Glutamatergic neuron (in vitro differentiated cells): ENCODE measurements around the gene RNASET2. TPM values are rescaled to one million over a fixed set of nuclear protein-coding genes. Genes with fewer than 3 reads are reported as not detected.

ENCODE experiments used
- DNase-seq: peaks from one replicate; pipeline ENCODE4 v3.0.0; 2022
- H3K27ac Mint-ChIP-seq: one replicate; pipeline ENCODE4 v1.8.0; 2020; ENCODE audit warnings: mild to moderate bottlenecking, mixed read lengths, inconsistent platforms; ENCODE audit not compliant: unreplicated experiment
- H3K27me3 Mint-ChIP-seq: one replicate; pipeline ENCODE4 v1.8.0; 2020; ENCODE audit warnings: mild to moderate bottlenecking, moderate library complexity, mixed read lengths, inconsistent platforms; ENCODE audit not compliant: unreplicated experiment
- H3K36me3 Mint-ChIP-seq: one replicate; pipeline ENCODE4 v1.8.0; 2020; ENCODE audit warnings: mild to moderate bottlenecking, mixed read lengths, inconsistent platforms; ENCODE audit not compliant: unreplicated experiment
- H3K4me1 Mint-ChIP-seq: one replicate; pipeline ENCODE4 v1.8.0; 2020; ENCODE audit warnings: mild to moderate bottlenecking, low read depth, mixed read lengths, inconsistent platforms; ENCODE audit not compliant: unreplicated experiment
- H3K4me3 Mint-ChIP-seq: one replicate; pipeline ENCODE4 v1.8.0; 2020; ENCODE audit warnings: mild to moderate bottlenecking, mixed read lengths, inconsistent platforms; ENCODE audit not compliant: unreplicated experiment
- H3K9me3 Mint-ChIP-seq: one replicate; pipeline ENCODE4 v1.8.0; 2020; ENCODE audit warnings: mild to moderate bottlenecking, moderate library complexity, mixed read lengths, inconsistent platforms; ENCODE audit not compliant: unreplicated experiment
- CTCF ChIP-seq: fragments of 200-600 bp; sonication (generic); IDR thresholded peaks from one replicate; pipeline ENCODE4 v1.5.0; 2021; ENCODE audit not compliant: partially characterized antibody, unreplicated experiment
- total RNA-seq: library from RNA; stranded (reverse); fragmentation: NEBNext Ultra II Directional; extraction: Animal tissue kit (Norgen Biotek cat#: 25700); gene quantifications from one replicate; pipeline ENCODE4 v1.2.1, GENCODE V29; 2021; ENCODE audit not compliant: unreplicated experiment

Gene RNASET2
- total RNA-seq, 1 donor from 2014 or later, result 2.2 TPM

GRCh38 chr6:166926748-166927147 lies 29.6 kb downstream of the RNASET2 start:
- Mint-ChIP-seq H3K4me1 (peaks cover 12% of the 10 kb centered on the region), H3K9me3 (no peaks in the 10 kb centered on the region), H3K4me3 (no peak overlapping the region), H3K27me3 (peaks cover 2% of the 10 kb centered on the region), H3K27ac (no peak overlapping the region), H3K36me3 (no peaks in the 10 kb centered on the region)
- DNase-seq, result no peak
- TF ChIP-seq CTCF, result no peak

DNA sequence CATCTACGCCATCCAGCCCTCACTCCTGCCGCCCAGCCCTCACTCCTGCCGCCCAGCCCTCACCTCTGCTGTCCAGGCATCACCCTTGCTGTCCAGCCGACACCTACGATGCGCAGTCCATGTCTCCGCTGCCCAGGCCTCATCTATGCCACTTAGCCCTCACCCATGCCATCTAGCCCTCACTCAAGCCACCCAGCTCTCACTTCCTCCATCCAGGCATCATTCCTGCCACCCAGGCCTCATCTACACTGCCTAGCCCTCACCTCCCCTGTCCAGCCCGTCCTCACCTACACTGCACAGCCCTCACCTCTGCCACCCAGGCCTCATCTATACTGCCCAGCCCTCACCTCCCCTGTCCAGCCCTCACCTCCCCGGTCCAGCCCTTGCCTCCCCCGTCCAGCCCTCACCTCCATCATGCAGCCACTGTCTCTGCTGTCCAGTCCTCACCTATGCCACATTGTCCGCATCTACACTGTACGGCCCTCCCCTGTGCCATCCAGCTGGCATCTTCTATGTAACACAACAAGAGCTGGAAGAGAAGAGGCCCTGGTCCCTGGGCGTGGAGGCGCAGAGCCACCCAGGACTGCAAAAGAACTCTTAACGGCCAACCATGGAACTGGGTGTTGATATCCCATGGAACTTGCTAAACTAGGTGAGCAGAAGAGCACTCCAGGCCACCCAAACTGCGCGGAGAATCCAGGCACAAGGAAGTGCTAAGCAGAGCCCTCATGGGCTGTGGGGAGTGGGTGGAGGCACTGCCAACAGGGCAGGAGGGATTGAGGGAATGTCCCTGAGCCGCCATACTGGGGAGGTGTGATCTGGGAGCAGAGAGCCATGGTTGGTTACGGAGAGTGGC lies 31.0 kb downstream of the RNASET2 start:
- DNase-seq, result no peak
- Mint-ChIP-seq H3K36me3 (no peaks in the 10 kb centered on the region), H3K4me3 (no peak overlapping the region), H3K27ac (no peak overlapping the region), H3K27me3 (no peaks in the 10 kb centered on the region), H3K4me1 (peaks cover 12% of the 10 kb centered on the region), H3K9me3 (no peaks in the 10 kb centered on the region)
- no peak for TF ChIP-seq CTCF

DNA sequence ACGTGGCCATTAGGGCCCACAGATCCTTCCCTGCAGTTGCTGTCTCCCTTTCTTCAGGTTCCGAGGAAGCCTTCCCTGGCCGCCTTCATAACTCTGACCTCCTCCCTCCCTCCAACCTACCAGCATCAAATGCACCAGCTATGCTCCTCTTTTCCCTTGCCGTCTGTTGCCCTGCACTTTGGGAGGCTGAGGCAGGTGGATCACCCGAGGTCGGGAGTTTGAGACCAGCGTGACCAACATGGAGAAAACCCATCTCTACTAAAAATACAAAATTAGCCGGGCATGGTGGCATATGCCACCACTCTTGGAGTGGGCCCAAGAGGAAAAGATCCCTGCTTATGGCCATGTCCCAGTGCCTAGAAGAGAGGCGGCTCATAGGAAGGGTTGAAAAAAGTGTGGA lies 31.8 kb downstream of the RNASET2 start:
- Mint-ChIP-seq H3K27ac (no peak overlapping the region), H3K9me3 (no peaks in the 10 kb centered on the region), H3K4me3 (no peak overlapping the region), H3K27me3 (no peaks in the 10 kb centered on the region), H3K36me3 (no peaks in the 10 kb centered on the region), H3K4me1 (peaks cover 12% of the 10 kb centered on the region)
- DNase-seq, result no peak
- no peak for TF ChIP-seq CTCF

DNA sequence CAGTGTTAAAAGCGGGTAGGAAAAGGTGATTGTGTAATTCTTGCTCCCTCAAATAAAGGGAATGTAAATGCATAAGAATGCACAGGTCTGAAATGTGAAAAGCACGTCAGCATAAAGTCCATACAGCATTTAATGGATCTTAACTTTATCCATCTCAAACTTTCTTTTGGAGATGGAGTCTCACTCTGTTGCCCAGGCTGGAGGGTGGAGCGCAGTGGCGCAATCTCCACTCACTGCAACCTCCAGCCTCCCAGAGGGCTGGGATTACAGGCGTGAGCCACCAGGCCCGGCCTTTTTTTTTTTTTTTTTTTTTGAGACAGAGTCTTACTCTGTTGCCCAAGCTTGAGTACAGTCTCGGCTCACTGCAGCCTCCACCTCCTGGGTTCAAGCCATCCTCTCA lies 33.4 kb downstream of the RNASET2 start:
- no peak overlapping the region for H3K27ac Mint-ChIP-seq
- no peak overlapping the region for H3K4me3 Mint-ChIP-seq
- H3K36me3 Mint-ChIP-seq, result no peaks in the 10 kb centered on the region
- peaks cover 3% of the 10 kb centered on the region for H3K9me3 Mint-ChIP-seq
- no peaks in the 10 kb centered on the region for H3K27me3 Mint-ChIP-seq
- TF ChIP-seq CTCF, result no peak
- peaks cover 8% of the 10 kb centered on the region for H3K4me1 Mint-ChIP-seq
- DNase-seq, result no peak

DNA sequence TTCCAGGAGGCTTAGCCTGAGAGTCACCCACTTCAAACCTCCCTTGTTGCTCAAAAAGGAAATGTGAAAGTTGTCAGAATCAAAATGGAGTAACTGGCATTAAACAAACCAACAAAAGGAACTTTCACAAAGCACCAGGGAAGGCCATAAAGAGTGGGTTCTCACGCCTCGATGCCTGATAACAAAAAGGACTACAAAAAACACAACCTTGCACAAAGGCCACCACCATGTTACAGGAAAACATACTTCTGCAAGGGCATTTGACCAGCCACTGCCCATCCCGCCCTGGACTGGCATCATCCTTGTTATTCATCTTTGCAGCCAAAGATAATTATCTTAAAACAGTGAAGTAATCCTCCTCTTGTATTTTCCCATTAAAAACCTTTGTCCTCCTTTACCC lies 34.8 kb downstream of the RNASET2 start:
- Mint-ChIP-seq H3K27me3 (no peaks in the 10 kb centered on the region), H3K4me3 (no peak overlapping the region), H3K9me3 (peaks cover 3% of the 10 kb centered on the region)

More for the DNA sequence above, 34.8 kb downstream of the RNASET2 start:
- no peak overlapping the region for H3K27ac Mint-ChIP-seq
- no peaks in the 10 kb centered on the region for H3K36me3 Mint-ChIP-seq
- DNase-seq, result no peak
- no peaks in the 10 kb centered on the region for H3K4me1 Mint-ChIP-seq
- no peak for TF ChIP-seq CTCF
